ENCODE data around the gene HECTD4.

HECTD4 gene

DNA sequence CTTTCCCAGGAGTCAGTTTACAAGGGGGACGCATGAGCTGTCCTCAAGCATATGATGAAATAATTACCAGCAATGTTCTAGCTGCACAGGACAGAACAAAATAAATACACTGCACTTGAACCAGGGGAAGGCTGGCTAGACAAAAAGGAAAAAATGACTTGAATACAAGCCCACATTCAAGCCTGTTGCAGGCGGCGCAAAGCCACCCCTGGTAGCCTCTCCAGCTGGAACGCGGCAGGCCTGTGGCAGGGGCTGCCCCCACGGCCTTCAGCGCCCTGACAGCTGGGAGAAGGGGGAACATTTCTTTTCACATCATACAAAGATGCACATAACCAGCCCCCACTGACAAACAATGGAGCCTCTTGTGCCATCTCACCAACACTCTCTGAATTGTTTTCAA is 199.7 kb downstream of the HECTD4 start:
- no peak for DNase-seq (ENCODE audit: low read depth in 2 of 2, low spot score in 1 of 2)

DNA sequence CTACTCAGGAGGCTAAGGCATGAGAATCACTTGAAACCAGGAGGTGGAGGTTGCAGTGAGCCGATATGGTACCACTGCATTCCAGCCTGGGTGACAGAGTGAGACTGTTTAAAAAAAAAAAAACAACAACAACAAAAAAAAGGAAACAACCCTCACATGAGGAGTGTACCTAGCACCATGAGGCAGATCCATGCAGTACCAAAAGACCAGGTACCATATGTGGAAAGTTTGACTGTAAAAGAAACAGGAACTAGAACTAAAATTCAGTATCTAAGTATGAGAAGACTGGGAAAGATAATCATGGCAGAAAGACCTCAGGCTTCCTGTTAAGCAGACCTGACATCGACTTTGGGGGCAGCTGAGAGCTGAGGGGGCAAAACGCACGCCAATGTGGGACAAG is 201.8 kb downstream of the HECTD4 start:
- no peak for DNase-seq (ENCODE audit: low read depth in 2 of 2, low spot score in 1 of 2)

DNA sequence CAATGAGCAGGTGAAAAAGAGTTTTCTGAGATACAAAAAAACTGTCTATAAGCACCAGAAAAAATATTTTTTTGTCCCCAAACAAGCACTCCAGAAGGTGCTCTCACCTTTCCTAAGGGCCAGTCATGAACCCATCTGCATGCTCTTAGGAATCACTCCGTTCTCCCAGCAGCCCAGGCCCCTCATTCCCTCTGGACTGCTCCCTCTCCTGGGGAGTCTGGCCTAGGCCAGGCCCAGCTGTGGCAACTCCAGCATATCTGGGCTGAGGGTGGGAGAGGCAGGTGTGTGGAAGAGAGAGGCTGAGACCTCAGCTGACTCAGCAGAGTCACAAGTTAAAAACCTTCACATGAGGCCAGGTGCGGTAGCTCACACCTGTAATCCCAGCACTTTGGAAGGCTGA is 202.3 kb downstream of the HECTD4 start:
- DNase-seq (ENCODE audit: low read depth in 2 of 2, low spot score in 1 of 2), result no peak

DNA sequence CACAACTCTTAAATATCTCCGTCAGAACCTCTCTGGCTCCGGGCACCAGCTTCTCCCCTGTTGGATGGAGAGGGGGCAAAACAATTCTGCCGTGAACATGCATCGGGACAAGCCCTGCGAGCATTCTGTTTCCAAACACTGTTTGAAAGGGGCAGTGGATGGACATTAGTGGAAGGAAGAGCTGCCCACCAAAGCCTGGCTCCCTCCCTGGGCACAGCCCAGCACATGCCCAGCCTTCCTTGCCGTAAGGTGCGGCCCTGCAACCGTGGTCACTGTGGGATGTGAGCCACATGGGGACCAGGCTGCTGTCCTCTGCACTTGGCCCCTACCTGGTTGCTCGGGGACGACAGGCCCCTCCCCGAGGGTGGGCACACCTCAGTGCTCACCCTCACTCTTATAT is 202.9 kb downstream of the HECTD4 start:
- DNase-seq (ENCODE audit: low read depth in 2 of 2, low spot score in 1 of 2), result no peak

DNA sequence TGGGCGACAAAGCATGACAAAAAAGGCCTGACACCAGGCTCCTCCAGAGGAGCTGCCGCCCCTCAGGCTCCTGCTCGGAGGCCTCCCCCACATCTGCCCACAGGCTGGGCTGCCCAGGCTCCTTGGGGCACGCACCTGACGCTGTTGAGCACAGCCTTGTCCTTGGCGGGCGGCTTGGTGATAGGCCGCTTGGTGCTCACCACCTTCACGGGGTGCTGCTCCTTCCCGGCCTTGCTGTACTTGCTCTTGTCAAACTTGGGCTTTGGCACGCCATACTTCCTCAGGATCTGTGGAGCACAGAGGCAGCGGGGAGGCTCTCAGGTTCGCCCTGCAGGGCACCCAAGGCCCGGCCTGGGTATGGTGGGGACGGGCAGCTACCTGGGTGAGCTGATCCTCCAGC is 203.4 kb downstream of the HECTD4 start:
- no peak for DNase-seq (ENCODE audit: low read depth in 2 of 2, low spot score in 1 of 2)

DNA sequence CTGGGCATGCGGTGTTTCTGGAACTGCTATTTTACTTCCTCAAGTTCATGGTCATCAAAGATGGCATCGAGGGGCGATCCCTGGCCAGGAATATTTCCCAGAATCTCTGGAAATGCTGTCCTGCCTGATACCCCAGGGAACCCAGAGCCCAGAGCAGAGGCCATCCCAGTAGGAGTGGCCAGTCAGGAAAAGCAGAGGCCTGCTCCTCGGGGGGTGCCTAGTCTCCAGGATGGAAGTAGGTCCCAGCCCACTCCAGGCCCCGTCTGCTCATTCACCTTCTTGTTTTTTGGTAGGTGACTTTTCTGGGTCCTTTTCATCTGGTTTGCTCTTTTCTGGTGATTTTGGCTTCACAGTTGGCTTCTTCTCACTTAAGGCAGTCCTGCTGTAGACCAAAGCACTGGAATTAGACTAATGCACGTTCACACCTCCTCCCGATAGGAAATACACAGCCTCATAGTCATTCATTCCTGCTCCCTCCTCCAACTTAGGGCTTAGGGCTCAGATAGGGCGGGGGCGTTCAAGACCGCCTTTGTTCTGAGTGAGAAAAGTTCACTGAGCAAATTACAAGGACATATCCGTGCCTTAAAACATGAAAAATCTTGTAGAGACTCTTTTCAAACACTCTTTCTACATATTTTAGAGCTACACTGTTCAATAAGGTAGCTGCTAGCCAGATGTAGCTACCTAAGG is 205.8 kb downstream of the HECTD4 start:
- no peak for DNase-seq (ENCODE audit: low read depth in 2 of 2, low spot score in 1 of 2)

DNA sequence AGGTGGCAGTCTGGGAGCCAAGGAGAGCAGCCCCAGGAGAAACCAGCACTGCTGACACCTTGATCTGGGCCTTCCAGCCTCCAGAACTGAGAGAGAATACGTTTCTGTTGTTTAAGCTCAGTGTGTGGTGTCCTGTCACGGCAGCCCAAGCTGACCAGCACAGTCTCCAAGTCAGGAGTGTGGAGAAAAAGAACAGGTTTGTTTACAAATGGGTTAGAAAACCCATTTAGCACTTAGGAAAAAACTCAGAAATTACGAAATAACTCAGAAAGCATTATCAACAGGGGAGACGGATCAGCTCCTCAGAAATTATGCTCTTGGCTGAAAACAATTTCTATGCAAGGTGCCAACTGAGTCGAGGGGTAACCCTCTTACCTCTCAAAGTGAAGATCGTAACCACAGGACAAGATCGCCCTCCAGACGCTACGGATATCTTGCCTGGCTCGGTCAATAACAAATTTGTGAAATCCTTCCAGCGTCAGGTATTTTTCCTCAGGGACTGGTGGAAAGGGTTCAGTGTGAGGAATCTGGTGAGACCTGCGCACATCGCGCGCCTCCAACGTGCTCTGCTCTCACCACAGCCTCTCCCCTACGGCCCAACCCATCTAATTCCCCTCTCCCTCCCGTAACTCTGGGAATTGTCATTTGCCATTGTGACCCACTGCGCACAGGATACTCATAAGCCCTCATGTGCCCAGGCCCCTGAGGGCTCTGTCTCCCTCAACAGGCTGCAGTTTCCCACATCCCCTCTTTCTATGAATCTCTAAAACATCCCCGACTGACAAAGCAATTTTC is 206.7 kb downstream of the HECTD4 start:
- no peak for DNase-seq (ENCODE audit: low read depth in 2 of 2, low spot score in 1 of 2)

DNA sequence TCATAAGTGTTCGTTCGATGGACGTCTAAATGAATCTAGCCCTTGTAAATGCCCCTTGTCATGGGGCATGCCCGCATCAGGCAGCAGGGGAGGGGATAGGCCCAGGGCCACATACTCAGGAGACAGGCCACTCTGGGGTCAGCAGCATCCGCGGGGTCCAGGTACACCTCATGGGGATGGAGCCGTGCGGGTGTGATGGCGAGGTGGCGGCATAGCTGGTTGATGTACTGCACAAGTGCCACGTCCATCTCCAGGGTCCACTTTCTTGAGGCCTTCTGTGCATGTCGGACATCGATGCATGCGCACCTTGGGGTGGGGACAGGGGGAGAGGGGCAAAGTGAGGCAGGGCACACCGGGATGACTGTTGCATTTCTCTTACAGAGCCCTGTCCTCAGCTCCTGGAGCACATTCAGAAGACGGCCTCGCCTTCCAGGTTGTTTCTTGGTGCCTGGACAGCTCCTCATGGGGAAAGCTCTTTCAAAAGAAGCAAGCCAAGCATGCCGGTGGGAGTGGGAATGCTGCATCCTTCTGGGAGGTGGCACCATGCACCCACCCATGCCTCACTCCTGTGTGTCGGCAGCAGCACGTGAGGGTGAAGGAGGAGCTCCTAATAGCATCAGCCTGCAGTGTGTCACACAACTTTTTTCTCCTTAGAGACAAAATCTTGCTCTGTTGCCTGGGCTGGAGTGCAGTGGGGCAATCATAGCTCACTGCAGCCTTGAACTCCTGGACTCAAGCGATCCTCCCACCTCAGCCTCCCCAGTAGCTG is 209.5 kb downstream of the HECTD4 start:
- DNase-seq (ENCODE audit: low read depth in 2 of 2, low spot score in 1 of 2), result no peak

DNA sequence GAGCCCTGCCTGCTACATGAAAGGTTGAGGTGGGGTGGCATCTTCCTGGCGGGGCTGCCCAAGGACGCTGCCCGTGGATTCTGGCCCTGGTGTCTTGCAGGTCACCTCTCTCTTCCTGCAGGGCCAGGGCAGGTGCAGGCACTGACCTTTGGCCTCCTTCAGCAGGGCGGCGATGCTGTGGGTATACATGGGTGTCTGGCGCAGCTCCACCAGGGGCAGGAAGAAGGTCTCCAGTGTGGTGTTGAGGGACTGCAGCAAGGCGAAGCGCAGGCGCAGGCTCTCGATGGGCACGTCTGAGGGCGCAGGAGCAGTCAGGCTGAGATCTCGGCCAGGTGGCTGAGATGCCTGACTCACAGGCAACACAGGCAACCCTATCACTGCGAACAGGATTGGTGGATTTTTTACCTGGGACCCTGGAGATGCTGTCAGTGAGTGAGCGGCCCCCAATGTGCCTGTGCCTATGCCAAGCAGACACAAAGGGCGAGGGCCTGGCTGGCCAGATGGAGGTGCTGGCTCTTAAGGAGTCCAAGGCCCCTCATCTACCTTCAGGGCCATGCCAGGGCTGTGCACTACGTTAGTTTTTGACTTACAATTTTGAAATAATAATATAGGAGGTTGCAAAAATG is 211.1 kb downstream of the HECTD4 start:
- no peak for DNase-seq (ENCODE audit: low read depth in 2 of 2, low spot score in 1 of 2)

DNA sequence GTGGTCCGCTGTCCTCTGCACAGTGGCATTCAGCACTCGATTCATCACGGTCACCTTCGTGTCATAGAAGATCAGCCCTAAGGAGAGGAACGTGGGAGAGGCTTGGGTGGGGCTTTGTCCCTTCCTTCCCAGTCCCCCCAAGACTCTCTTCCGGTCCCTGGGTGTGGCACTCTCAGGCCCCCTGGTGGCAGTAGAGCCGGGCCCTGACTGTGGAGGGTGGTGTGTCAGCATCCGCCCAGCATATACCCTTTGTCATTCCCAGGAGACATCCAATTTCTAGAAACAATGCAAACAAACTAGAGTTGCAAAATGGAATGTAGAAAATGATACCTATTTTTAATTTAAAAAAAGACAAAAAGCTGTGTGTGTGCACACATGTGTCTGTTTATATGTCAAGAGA is 211.9 kb downstream of the HECTD4 start:
- peak in 1 of 2 donors; percentile 12 for DNase-seq (ENCODE audit: low read depth in 2 of 2, low spot score in 1 of 2)

DNA sequence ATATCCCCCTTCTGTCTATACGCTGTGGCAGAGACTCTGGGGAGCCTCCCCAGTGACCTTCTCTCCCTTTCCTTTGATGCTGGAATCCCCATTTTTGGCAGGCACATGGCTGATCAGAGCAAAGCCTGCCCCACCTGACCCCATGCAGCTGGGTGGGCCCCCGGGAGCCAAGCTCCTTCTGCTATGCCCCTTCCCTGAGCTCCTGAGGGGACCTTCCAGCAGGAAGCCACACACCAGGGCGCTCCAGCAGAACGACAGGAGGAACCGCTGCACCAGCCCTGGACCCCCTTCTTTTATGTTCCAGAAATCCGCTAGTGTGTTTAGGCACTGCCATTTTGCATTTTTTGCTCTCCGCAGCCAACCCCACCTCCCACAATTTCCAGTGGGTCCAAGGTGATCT is 212.3 kb downstream of the HECTD4 start:
- DNase-seq (ENCODE audit: low read depth in 2 of 2, low spot score in 1 of 2), result no peak

DNA sequence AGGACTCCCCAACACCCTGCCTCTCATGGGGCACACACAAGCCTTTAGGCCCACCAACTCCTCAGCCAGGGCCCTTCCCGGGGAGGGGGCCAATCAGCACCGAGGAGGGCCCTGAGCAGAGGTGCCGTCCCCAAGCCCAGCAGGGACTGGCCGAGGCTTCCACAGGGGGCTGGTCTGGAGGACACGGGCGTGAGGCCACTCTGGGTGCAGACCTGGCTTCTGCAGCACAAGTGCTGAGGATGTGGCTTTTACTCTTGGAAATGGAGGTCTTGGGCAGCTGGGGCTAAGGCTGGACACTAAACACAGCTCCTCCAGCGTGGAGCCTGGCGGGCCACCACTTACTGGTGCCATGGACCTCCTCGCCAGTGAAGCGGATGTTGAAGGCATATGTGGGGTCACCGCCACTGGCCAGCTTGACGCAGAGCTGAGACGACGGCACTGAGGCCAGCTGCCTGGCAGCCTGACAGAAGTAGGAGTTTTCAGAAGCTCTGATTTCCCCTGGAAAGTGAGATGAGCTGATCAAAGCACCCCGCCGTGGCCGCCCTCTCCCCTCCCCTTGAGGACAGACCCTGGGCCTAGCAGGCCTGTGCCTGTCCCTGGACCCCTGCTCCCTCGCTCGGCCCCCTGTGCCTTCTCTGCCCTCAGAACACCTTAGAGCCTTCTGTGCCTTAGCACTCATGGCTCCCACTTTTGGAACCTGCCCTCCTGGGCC is 212.9 kb downstream of the HECTD4 start:
- DNase-seq (ENCODE audit: low read depth in 2 of 2, low spot score in 1 of 2), result no peak

DNA sequence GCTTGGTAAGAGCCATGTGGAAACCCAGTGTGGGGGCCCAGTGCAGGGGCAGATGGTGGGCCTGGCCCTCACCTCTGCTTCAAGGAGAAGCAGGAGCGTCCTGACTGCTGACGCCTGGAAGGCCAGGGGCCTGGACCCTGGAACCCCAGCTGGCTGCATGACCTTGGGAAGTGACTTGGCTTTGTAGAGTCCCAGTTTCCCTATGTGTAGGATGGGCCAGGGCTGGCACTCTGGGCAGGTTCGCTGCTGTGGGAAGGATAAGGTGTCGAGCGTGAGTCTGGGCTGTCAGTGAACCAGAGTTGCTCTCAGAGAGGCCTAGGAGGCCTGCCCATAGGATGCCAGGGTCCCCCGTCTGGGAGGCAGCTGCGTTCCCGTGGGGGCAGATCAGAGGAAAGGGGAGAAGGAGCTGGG is 213.7 kb downstream of the HECTD4 start:
- DNase-seq (ENCODE audit: low read depth in 2 of 2, low spot score in 1 of 2), result no peak

DNA sequence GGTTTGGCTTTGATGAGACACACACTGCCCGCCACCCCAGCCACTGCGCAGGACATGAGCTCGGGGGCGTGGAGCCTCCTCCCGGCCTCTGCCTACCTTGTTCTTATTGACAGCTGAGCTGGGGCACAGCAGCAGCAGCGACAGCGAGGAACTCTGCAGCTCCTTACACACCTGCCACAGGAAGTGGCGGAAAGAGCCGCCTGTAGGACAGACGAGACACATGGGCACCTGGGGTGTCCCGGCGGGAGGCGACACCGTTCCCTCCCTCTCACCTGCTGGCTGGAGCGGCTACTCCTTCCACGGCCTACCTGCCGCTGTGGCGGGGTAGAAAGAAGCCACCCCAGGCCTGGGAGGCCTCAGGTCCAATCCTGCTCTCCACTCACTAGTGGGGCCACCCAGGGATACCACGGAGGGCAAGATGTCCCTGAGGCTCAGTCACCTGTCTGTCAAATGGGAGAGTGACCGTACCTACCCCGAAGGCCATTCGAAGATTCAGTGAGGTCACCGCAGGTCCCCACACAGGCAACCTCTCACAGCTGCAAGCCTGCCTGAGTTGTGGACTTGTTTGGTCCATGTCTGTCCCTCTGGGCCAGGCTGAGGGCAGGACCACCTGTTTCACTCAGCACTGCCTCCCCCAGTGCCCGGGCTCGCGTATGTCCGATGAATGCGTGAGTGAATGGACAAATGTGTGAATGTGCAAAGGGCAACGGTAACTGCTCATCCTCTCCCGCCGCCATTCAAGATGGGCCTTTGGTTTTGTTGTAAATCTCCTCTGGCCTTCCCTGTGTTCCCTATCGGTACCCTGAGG is 214.3 kb downstream of the HECTD4 start:
- DNase-seq (ENCODE audit: low read depth in 2 of 2, low spot score in 1 of 2), result no peak

DNA sequence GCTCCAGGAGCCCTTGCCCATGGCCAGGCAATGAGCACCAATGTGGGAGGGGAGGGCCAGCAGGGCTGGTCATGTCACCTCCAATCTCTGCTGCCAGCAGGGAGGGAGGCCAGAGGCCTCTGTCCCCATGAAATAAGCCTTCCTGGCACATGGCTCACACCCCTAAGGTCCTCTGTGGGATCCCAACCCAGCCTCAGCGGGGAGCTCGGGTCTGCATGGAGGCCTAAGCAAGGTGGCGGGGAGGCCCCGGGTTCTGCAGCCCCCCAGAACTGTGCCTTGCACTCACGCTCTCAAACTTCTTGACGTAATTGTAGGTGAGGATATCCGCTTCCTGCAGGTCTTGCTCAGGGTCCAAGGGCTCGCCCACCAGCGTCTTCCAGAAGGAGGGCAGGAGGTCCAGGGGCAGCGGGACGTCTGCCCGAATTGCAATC is 215.2 kb downstream of the HECTD4 start:
- no peak for DNase-seq (ENCODE audit: low read depth in 2 of 2, low spot score in 1 of 2)

DNA sequence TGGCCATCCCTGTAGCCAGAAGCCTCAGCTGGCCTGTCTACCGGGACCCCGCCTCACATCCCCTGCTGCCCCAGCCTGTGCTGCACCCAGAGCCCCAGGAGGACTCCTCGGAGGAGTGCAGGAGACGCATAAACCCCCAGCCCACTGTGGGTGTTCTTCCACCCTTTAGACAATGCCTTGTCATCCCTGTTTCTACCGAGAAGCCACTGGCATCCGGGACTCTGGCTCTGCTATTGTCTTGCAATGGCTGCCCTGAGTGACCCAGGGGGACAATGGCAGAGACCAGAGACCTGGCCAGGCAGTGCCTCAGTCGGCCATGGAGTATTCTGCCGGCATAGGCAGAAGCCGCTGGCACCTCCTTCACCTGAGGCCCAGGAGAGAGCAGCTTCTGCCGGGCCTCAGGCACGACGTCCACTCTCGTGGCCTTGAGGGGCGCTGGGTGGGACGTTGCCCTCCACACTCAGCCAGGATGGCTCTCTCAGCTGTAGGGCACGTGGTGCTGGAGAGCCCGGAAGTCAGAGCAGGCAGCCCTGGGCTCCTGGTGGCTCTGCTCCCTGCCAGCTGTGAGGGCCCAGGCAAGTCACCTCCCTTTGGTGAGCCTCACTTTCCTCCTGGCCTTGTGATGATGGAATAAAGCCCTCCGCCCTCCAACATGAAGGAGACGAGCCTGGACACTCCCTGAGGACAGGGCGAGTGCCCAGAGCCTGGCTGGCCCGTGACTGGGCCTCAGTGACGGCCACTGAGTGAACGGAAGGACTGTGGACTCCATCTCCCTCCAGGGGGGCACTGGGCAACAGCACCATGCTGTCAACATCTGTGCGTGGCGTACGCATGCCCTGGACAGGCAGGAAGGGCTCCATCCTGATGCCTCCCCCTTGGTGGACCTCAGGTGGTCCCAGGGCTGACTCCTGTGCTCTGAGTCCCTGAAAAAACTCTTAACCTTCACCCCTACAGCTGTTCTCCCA is 215.9 kb downstream of the HECTD4 start:
- no peak for DNase-seq (ENCODE audit: low read depth in 2 of 2, low spot score in 1 of 2)

DNA sequence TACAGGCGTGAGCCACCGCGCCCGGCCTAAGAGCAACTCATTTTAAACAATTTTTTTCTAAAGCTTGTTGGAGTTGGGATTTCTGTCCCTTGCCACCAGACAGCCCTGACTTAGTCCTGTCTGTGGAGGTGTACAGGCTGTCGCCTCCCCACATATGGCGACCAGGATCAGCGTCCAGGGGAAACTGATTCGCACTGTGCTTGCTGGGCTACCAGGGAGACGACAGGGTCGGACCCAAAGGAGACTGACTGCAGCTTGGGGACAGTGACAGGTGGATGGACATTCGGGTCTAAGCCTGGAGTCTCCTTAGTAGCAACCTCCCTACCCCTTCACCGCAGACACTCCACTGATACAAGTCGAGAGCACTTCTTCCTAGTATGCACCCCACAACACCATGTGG is 216.6 kb downstream of the HECTD4 start:
- DNase-seq (ENCODE audit: low read depth in 2 of 2, low spot score in 1 of 2), result no peak

DNA sequence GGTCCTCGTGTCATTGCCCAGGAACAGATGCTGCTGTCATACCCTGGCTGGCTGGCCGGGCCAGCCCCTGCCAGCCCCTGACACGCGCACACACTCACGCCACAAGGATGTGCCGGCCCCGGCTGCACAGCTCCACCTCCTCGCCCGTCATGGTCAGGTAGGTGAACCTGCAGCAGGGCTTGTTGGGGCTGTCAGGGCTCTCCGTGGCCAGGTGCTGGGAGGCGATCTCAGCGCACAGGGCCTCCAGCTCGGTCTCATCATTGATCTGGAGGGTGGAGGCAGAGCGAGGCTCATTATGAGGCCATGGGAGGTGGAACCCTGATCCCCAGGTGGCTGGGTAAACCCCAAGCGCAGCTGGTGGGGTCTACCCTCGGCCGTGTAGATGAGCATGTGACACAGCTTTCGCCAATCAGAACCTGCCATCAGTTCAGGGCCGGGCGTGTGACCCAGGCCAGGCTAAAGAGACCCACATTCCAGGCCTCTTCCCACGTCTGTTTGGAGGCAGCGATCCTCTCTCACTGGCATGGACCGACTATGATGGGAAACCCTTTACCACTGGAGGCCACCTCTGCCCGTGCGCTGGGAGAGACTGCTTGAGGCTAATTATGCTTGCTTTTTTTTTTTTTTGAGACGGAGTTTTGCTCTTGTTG is 218.1 kb downstream of the HECTD4 start:
- DNase-seq (ENCODE audit: low read depth in 2 of 2, low spot score in 1 of 2), result no peak
